ENCODE results near the gene ARHGAP6.

The ARHGAP6 gene

DNA sequence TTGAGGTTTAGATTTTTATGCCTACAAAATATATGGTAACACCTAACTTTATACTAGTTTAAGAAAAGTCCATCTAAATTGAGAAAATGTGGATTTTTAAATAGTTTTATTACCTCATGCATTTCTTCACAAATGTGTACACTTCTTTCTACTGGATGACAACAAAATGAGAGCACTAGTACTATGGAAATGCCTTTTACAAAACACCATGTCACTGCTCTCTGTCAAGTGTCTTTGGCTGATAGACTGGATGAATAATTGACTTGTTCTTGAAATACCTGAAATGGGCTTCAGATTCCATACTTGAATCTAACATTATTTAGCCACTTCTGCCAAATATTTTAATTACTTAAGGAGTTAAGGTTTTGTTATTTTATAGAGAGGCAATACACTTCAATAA lies 323.0 kb downstream of the ARHGAP6 start:
- no peak for DNase-seq

GRCh38 chrX:11341274-11342201 lies 324.2 kb downstream of the ARHGAP6 start:
- DNase-seq = no peak

- no peak for DNase-seq
Observed at GRCh38 chrX:11337292-11338009, 328.3 kb downstream of the ARHGAP6 start.

GRCh38 chrX:11336201-11336600 lies 329.5 kb downstream of the ARHGAP6 start:
- no peak for DNase-seq

DNA sequence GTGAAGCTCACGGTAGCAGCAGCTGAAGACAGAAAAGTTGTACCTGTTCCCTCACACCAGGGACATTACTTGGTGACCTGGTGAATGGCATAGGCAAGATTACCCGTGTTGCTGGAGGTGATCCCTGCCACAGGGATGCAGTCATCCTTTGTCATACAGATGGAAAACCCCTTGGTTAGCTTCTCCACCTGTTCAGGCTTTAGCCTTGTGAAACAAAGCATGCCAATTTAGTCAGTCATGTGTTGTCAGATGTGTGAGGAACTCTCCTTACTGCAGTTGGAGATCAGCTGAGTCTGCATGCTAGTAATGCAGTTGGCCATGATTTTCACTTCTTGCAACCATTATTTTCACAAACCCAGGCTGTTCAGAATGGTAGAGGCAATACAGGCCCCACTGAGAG lies 331.6 kb downstream of the ARHGAP6 start:
- no peak for DNase-seq

DNA sequence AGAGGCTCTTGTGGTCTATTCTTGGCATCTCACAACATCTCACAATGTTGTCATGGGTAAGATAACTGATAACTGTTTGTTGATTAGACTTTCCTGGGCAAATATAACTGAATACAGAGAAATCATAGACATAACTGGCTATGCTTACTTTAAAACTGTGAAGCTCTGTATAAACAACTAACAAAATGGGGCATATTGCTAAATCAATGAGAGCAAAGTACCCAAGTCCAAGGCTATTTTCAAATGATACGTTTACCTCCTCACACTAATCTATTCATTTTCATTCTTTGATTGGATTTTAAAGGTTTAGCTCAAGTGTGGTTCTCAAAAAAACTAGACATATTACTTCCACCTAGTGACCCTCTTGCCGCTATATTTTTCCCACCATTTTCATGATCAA lies 333.9 kb downstream of the ARHGAP6 start:
- no peak for DNase-seq

DNA sequence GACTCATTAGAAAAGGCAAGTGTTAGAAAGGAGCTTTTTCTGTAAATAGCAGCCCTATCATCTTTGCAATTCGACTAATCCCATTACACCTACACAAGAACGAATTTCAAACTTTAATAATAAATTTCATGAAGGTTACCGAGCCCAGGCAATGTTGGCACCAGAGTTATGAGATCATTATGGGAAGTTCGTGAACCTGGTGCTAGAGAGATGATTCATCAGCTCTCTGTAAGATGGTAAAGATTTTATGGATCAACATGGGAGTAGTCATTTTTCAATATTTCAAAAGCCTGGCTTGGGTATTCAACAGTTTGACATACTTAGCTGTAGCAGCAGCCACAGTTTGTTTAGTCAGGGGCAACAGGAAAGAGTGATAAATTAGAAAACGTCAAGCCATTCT lies 336.7 kb downstream of the ARHGAP6 start:
- DNase-seq = no peak

DNA sequence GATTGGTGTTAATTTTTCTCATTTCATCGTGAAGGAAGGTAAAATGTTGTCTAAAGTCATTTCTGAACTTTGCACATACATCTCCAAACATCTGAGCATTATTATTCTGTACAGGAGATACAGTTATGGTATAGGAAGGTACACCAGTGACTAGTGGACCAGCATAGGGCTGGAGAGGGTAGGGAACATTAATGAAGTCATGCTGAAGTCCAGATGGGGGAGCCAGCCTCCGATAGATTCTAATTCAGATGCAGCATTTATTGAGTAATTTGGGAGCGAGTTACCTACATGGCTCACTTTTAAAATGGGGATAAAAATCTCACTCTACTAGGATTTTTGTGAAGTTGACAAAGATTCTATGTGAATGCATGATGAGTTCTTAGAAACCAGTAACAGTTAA lies 337.6 kb downstream of the ARHGAP6 start:
- DNase-seq = no peak

DNA sequence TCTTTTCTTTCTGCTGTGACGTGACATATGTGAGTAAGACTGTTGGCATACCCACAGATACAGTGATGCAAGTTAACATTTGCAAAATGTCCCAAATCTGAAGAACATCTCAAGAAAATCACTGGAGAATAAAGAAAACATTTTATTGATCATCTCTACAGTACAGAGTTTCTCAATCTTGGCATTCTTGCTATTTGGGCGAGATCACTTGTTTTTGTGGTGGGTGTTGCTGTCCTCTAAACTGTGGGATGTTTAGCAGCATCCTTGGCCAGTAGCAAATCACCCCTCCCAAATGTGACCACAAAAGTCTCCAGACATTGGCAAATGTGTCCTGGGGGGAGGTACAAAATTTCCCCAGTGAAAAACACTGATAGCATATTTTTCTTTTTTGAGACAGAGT lies 343.7 kb downstream of the ARHGAP6 start:
- DNase-seq = no peak

DNA sequence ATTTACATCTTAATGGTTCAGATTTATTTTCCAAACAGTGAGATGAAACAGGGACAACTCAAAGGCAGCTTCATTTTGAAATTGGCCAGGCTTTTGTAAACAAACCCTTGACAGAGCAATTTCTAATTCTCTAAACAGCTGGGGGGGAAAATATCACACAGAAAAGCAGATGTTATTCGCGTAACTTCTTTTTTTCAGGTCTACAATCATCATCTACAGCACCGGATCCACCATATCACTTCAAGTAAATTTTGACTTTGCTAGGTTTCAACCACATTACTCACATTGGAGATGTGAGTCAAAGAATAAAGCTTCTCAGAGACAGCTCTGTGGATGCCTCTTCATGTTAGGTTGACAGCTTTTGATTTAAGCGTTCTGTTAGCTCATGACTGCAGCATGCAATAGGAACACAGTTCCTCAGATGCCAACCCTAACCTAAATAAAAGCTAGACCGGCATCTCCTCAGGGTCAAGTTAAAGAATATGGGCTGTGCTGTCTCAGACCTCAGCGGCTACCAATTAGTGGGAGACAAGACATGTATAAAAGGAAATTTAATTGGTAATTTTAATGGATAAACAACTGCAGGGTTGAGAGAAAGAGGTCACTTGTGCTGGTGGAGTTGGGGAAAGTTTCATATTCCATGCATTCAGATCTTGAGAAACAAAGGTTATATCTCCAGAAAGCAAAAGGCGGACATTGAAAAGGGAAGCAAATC lies 345.8 kb downstream of the ARHGAP6 start:
- DNase-seq = no peak

- DNase-seq = no peak
Observed at GRCh38 chrX:11311706-11312105, 354.0 kb downstream of the ARHGAP6 start.

DNA sequence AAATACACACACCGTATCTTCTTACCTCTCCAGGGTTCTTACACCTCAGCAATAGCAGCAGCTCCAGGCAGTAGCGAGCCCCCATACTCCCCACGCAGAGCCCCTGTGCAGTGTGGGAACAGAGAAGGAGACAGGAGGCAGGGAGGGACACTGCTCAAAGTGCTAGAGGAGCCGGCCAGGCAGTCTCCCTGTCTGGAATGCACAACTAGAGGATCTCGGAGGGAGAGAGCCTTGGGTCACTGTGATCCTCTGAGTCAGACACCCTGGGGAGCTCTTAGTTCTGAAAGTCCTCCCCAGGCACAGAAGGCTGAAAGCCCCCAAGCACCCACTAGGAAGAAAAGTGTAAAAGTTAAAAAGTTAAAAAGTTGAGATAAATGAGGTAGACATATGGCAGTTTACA lies 356.5 kb downstream of the ARHGAP6 start:
- no peak for DNase-seq

- DNase-seq = no peak
Observed at GRCh38 chrX:11305641-11306040, 360.1 kb downstream of the ARHGAP6 start.

- DNase-seq = no peak
Observed at GRCh38 chrX:11304829-11305228, 360.9 kb downstream of the ARHGAP6 start.

DNA sequence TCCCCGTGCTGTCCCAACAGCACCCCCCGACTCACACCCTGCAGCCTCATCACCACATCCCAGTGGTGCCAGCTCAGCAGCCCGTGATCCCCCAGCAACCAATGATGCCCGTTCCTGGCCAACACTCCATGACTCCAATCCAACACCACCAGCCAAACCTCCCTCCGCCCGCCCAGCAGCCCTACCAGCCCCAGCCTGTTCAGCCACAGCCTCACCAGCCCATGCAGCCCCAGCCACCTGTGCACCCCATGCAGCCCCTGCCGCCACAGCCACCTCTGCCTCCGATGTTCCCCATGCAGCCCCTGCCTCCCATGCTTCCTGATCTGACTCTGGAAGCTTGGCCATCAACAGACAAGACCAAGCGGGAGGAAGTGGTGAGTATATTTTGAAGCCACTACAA lies 367.1 kb downstream of the ARHGAP6 start:
- no peak for DNase-seq

DNA sequence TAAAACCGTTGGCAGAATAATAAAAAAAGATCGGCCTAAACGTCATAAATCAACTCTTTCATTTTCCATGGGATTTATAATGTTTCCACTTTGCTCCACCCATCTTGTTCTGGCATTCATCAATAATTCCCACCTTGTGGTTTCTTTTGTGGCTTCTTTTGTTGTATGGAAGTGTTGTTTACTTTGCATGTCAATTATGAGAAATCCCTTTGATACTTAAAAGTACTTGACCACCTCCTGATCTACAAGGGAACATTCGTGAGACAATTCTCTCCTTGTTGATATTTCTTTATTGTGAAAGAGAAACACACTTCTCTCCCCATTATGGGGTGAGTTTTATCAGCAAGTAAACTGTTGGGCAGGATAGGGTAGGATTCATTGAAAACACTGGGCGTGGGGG lies 369.7 kb downstream of the ARHGAP6 start:
- DNase-seq = no peak

DNA sequence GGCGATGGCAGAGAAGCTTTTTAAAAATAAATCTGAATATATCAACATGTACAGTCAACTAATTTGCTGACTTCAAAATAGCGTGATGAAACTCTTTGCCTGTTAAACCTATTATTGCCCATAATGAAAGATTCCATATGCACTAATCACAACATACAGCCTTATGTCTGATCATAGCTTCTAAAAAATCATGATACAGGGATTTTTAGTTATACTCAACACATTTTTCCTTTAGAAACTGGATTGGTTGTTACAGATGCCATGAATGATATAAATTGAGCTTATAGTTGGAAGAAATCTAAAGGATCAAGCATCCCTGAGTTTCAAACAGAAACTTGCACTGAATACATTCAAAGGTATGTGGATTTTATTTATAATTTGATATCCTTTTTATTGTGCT lies 372.6 kb downstream of the ARHGAP6 start, which contains the start of gene AMELX:
Gene AMELX, plus strand, starts transcription at position 301 of the 400 bp plus-strand sequence. CDS start 1,376 bp downstream, outside the sequence.
- no peak for DNase-seq

DNA sequence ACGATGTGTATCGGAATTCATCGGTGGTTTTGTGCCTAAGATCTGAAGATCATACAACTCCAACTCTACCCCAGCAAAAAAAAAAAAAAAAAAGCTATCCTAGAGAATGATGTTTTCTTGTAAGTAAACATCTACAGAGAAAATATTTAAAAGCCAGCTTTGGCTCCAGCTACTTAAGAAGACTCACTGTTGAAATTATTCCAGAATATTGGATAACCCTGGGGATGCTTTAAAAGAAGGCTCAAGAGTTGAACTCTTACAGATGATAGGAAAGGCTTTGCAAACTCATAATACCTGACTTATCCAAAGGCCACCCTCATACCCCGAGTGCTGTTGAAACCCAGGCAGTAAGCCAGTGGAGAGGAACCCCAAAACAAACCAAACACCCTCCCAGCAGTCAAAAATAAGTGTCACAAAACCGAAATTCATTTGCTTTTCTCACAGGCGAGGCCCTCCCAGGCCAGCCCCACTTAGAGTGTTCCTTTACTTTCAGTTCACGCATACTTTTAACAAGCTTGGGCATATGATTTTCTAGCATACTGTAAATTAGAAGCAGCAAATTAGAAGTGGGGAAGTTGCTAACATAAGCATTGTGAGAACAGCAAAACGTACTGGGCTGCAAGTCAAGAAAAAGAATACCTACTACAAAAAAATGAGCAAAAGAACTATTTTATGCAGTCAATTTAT lies 375.2 kb downstream of the ARHGAP6 start:
- no peak for DNase-seq

- DNase-seq = no peak
Observed at GRCh38 chrX:11287505-11287904, 378.2 kb downstream of the ARHGAP6 start.

DNA sequence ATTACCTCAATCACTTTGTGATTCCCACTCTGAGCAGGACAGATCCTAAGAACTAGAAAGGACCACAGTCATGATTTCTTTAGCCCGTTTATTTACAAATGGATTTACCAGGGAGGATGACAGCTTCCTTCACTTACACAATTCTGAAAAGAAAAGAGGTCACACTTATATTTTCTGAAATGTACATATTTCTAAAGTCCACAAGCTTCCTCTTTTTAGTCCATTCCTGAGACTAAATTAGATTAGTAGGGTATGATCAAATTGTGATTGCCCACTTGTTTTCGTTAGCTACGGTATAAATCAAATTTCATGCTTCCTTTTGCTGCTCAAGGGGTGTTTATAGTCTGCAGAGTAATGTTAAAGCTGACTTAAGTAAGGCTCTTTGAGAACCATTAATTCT lies 380.1 kb downstream of the ARHGAP6 start:
- no peak for DNase-seq

DNA sequence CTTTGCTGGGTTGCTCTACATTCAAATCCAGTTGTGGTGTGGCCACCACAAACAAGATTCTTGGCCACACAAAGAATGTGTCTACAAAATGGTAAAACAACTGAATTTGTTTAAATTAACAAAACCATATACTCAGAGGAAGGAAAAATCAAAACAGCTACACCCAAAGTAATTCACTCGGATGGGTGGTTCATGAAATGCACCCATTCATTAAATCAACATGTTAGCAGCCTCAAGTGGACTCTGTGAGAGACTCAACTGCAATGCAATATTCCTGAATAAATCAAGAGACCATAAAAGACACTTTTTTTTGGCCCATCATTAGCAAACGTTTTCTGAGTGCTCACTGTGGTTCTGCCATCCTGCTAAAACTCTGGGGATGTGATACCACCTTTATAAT lies 383.7 kb downstream of the ARHGAP6 start:
- DNase-seq = no peak

DNA sequence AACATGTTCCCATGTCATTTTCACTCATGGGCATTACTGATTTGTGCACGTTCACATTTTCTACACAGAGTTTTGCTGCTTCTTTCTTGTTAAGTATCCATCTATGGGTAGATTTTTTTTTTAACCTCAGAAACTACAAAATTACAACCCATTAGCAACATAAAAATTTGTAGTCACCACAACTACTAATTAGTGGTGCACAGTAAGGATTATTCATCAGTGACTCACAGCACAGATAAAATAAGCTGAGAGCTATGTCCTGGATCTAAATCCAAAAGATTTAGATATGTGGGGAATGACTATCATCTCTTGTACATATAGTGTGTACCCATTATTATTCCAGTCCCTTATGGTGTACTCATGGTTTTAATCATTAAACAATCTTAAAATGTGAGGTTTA lies 392.2 kb downstream of the ARHGAP6 start:
- no peak for DNase-seq

GRCh38 chrX:11272863-11273262 lies 392.9 kb downstream of the ARHGAP6 start:
- DNase-seq = no peak

All from stimulated activated naive CD4-positive, alpha-beta T cell treated with Interleukin-2 at 50 U/mL for 16 hours (primary cell).